Kasumi-1 (cell line): ENCODE data around the gene STK32C.
"Not testable (repeated sequence)": the region's sequence is repeated elsewhere in the genome, so short reads cannot be mapped to it uniquely, and the experiment has no call there.

Source experiments
- DNase-seq, 2 experiments: peaks; one replicate each; lab custom pipeline; 2025; lab: John Stamatoyannopoulos, UW

The STK32C gene

DNA sequence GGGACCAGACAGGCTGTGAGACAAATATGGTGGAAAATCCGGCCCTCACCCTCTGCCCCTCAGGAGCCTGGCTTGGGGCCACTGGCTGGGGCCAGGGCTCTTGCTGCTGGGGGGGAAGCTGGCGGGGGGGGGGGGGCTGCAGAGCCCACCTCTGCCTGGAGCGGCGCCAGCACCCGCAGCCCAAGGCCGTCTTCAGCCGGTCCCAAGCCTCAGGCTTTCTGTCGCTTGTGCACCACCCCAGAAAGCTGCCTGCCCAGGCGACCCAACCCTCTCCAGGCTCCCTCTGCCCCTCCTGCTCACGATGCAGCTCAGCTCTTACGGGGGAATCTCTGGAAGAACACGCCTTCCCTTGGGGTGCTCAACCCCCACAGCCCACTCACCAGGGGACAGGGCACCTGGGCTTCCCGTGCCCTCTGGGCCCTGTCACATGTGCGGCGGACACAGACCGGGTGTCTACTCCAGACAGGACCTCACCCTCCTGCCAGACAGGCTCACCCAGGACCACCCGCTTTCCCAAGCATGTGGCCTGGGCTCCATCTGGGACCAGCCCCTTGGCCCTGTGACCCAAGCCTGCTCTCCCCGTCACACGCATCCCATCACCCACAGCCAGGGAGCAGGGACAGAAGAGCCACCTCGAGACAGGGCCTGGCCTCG, 77.1 kb downstream of the STK32C start:
- DNase-seq, result no peak

DNA sequence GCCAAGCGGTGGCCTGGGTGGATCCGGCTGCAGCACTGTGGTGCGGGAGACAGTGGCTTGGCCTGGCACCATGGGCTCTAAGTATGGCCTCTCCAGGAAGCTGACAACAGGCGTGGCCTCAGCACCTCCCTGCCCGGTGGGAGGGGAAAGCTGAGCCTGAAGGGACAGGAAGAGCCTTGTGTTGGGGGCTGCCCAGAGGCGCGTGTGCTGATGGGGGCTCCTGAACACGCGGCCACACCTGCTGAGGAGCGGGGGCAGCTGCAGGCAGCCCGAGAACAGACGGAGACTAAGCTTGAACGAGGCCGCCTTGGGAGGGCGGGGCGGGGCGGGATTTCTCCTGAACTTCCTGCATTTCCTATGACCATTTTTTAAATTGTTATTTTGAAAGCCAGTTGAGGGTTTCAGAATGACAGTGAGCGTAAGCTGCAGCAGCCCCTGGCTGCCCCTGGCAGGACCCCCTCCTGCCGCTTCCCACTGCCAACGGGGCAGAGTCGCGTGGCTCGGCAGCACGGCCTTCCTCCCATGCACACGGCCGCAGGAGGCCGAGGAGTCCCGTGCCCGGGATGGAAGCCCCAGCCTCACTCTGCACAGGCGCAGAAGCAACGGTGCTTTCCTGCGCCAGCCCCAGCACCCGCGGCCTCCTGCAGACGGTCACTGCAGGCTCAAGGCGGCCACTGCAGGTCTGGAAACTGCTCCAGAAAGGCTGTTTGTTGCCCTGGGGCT, 77.8 kb downstream of the STK32C start:
- no peak for DNase-seq

DNA sequence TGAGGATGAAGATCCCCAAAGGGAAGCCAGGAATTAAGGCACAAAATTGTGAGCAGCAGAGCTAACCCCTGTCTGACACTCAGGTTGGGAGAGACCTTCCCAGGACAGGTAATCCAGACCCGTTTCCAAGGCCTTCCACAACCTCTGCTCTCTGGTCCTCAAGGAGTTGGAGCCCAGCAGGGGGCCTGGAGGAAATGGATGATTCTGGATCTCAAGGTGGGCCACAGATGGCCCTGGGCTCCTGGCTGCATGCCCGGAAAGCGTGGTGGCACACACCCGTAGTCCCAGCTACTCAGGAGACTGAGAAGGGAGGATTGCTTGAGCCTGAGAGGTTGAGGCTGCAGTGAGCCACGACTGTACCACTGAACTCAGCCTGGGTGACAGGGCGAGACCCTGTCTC, 78.7 kb downstream of the STK32C start:
- no peak for DNase-seq

DNA sequence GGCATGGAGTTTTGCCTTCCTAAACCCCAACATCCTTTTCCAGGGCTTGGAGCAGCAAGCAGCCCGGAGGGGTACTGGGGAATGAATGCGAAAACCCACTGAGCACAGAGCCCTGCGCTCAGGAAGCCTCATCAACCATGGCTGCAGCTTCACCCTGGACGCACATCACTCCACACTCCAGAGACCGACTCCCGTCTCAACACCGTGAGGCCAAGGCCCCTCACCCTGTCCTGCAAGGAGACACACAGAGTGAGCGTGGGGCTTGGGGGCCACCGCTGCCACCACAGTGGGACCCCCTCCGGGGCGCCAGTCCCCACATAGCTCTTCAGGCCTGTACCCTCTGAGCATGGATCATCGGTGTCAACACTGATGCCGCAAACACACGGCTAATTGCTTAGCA, 79.1 kb downstream of the STK32C start:
- DNase-seq, result no peak

DNA sequence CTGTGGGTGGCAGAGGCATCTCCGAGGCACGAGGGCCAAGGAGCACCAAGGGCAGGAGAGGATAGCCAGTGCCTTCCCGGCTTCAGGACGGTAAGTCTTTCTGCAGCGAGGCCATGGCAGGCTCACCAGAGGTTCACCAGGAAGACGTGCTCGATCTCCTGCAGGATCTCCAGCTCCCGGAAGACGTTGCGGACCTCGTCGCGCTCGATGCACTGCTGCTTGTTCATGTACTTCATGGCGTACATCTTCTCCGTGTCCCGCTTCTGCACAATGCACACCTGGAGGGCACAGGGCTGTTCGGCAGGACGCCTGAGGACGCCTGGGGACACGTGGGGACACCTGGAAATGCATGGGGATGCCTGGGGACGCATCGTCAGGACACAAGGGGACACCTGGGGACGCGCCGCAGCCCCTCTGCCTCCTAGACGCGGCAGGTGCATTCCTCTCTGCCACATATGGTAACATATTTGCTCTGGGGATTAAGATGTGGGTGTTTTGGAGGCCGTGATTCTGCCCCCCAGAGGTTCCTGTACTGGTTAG, 79.8 kb downstream of the STK32C start:
- no peak for DNase-seq

DNA sequence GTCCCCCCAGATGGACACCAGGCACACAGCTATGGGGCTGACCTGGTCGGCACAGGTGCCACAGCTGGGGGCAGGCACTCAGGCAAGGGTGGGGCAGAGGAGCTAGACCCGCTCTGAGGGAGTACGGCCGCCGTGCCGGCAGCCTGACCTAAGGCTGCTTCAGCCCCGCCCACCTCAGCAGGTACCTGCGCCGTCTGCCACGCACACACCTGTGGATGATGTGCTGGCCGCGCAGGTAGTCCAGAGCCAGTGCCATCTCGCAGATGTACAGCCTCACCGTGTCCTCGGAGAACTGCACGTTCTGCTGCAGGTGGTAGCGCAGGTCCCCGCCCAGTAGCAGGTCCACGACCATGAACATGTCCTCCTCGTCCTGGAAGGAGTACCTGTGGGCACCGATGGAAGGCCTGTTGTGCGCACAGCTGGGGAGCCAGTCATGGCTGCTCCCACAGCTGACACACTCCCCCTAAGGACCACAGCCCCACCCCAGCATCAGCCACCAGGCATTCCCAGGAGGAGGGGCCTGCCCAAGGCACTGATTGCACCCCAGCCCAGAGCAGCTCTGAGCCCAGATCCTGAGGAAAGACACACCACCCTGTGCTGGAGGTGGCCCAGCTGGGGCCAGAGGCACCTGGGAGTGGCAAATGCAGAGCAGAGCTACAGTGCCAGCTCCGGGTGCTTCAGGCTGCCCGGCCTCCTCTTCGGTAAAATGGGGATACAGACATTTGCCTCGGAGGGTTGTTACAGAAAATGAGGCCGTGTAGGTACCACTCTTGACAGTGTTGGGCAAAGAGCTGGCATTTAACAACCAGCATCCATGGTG, 81.0 kb downstream of the STK32C start:
- no peak for DNase-seq

DNA sequence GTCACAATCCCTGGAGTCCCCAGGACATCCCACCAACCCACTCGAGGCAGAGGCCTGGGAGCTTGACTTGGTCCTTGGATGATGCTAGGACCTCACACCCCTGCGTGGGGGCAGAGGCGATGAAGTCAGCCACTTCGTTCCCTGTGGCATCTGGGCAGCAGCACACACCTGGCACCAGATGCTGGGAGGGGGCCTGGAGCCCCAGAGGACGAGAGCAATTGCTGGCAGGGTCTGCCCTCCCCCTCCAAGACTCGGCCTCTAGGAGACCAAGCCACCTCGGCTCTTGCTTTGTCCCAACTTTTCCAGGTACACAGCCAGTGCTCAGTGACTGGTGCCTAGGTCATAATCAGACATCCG, 81.9 kb downstream of the STK32C start:
- DNase-seq, result no peak

DNA sequence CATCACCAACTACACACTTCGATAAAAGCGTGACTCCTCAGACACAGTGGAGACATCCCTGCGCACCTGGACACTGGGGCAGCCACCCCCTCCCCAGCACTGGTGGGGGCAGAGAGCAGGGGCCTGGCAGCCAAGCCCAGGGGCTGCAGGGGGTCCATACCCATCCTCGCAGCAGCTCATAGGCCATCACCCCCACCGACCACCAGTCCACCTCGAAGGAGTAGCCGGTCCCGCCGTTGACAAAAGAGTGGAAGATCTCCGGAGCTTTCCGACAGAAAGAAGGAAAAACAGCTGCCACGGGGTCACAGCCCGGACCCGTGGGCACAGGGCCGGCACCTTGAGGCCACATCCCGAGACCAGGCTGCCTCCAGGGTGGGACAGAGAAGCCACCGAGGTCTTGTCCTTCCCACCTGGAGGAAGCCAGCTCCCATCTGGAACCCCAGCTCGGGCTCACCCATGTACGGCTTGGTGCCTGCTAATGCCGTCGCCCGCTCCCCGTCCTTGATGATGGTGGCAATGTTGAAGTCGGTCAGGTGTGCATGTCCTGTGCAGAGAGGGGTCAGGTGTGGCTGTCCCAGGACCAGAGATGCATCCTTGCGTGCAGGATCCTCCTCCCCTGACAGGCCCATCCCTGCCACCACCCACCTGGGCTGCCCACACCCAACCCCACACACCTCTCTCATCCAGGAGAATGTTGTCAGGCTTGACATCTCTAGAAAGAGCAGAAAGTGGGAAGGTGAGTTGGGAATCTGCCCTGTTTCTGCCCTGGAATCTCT, 82.5 kb downstream of the STK32C start:
- no peak for DNase-seq

DNA sequence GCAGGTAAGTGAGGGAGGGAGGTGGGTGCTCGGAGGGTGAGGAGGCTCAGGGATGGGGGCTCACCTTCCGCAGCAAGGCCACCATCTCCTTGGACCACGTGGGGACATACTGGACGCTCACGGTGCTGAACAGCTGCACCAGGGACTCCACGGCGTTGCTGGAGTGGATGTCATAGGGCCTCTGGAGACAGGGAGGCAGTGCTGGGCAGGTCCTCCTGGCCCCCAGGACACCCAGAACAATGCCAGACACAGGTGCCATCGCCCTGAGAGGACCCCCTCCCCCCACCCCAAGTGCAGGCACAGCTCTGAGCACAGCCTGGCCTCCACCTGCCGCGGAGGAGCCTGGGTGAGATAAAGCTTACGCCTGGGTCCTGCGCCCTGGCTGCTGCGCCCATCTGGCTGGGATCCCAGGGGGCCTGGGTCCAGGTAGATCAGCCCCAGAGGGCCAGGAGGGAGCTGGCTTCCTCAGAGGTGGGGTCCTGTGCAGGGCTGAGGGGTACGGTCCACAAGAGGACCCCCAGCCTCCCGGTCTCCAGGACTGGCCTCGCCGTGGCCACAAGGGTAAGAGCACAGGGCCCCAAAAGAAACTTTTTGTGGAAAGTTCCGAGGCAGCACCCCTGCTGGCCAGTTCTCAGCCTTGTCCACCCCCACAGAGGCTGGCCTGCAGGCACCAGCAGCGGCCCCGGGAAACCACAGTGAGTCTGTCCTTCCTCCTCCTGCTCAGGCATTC, 83.2 kb downstream of the STK32C start:
- no peak for DNase-seq

DNA sequence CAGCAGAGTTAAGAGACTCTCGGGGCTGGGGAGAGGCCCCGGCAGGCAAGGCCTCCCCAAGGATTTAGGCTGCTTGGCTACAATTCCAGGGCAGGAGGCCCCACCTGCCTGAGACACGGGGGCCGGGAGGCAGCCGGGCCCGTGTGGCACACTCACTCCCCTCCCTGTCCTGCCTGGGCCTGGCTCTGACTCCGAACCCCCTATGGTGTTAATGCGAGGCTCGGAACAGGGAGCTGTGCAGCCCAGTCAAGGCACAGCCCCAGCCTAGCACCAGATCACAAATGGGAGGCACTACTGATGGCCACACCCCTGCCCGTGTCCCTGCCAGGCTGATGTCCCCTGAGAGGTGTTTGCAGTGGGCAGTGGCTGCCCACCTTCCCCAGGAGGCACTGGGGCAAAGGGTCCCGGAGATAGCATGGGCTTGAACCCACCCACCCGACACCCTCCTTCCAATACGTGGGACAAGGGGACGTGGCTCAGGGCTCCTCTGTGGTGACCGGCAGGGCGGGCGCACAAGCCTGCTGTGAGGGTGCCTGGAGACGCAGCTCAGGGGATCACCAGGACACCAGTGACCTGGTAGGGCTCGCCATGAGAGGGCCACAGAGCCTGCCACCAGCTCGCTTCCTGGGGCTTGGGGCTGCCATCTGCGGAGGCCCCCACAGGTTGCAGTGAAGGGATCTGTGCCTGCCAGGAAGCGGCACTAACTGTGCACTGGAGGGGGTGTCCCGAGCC, 84.0 kb downstream of the STK32C start:
- no peak for DNase-seq

DNA sequence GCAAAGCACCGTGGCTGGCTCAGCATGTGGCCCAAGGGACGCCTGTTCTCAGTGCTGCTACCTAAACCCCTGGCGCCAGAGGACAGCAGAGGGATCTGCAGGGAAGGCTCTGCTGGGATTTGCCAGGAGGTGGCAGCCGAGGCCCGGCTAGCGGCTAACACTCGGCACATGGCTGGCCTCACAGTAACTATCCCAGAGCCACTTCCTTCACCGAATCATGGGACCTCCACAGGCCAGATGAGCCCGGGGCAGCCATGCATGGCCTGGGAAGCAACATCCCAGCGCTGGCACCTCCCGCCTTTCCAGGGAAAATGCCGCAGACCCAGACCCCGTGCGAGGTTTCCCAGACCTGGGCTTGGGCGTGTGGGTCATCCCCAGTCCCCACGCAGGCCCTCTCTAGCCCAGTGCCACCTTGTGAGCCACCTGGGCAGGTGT, 84.6 kb downstream of the STK32C start:
- DNase-seq, result peak; percentile 97 to 98

DNA sequence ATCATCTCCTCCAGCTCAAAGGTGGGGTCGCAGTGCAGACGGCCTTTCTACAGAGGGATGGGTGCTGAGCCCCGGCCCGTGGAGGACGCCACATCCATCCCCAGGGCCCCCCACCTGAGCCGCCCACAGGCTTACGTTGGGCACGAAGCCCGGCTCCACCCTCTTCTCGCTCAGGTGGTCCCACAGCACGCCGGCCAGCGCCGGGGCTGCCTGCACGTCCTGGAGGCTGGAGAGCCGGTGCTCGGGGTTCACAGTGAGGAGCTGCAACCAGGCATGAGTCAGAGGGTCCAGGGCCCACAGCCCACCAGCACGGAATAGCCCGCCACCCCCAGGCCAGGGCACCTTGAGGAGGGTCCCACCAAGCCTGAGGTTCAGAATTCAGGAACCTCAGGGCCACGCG, 85.0 kb downstream of the STK32C start:
- DNase-seq, result no peak

DNA sequence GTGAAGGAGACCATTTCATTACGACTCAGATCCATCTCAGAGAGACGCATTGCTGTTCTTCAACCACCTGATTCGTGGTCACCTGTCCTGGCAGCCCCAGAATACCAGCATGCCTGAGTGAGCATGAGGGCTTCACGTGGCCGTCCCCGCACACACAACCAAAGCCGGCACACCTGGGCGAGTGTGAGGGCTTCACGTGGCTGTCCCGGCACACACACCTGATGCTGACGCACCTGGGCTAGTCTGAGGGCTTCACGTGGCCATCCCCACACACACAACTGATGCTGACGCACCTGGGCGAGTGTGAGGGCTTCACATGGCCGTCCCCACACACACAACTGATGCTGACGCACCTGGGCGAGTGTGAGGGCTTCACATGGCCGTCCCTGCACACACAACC, 86.8 kb downstream of the STK32C start:
- not testable (repeated sequence) for DNase-seq

DNA sequence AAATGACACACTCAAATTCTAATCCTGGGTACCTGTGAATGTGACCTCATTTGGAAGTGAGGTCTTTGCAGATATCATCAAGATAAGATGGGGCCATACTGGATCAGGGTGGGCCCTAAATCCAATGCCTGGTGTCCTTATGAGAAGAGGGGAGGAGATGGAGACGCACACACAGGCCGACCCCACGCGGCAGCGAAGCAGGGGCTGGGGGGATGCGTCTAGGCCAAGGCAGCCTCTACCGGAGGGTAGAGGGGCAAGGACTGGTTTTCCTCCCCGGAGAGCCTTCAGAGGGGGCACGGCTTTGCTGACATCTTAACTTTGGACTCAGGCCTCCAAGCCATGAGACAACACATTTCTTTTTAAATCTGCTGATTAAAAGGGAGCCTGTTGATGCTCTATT, 87.7 kb downstream of the STK32C start:
- DNase-seq, result no peak

DNA sequence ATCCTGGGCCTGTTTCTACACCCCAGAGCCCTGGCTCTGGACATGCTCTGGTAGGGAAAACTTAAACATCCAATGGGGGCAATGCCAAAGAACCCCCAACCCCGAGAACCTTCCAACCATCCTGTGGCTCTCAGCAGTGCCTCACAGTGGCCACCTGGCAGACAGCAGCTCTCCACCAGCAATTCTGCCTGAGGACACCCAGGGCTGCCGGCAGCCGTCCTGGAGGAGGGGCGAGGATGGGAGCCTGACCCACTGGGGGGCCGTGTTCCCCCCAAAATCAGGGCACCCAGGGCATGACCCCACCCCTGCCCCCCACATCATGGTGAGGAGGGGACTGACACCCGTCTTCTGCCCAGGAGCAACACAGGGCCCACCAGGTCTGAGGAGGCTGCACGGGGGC, 88.3 kb downstream of the STK32C start:
- DNase-seq, result no peak

DNA sequence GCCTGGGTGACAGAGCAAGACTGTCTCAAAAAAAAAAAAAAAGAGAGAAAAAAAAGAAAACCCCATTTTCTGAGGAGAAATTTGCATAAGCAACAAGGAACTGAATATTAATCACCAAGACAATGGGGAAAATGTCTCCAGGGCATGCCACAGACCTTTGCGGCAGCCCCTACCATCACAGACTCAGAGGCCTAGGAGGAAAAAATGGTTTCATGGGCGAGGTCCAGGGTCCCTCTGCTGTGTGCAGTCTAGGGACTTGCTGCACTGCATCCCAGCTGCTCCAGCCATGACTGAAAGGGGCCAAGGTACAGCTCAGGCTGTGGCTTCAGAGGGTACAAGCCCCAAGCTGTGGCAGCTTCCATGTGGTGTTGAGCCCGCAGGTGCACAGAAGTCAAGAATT, 91.3 kb downstream of the STK32C start:
- DNase-seq, result not testable (repeated sequence)

DNA sequence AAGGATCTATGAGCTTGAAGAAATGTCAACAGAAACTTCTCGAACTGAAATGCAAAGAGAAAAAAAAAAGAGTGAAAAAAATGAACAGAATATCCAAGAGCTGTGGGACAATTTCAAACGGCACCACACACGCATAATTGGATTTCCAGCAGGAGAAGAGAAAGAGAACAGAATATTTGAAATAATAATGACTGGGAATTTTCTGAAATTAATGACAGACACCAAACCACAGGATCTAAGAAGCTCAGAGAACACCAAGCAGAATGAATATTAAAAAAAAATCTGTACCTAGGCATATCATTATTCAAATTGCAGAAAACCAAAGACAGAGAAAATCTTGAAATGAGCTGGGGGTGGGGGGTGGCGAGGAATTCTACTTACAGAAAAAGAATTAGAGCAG, 93.8 kb downstream of the STK32C start:
- DNase-seq, result no peak

DNA sequence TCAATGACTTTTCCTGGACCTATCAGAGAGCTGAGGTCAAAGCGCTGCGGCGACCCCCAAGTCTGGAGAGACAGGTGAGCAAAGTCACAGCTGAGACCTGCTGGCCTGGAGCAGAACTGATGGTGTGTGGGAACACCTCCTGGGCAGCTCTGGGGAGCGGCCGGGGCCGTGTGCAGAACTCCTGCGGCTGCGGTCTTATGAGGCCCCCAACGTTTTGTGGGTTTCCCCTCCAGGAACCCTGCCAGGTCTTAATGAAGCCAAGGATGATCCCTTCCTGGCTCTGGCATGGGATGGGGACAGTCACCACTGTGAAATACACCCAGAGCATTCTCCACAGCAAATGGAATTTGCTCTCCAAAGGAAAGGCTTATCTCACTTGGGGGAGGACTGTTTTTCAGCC, 94.9 kb downstream of the STK32C start:
- no peak for DNase-seq

DNA sequence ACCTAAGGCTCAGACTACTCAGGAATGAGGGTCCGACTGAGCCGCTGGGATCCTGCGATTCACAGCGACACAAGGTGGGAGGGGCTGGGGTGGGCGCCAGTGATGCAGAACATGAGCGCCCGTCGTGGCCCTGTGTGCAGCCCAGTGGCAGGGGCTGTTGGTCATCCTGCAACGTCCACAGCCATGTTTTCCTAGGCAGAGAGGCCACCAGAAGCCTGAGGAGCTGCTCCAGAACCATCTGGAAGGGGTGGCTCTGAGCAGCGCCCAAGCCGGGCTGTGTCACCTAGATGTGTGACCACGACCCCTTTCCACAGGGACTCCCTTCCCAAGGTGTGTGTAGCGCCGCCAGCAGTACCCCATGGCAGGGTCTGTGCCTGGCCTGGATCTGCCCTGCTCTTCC, 96.5 kb downstream of the STK32C start:
- no peak for DNase-seq

DNA sequence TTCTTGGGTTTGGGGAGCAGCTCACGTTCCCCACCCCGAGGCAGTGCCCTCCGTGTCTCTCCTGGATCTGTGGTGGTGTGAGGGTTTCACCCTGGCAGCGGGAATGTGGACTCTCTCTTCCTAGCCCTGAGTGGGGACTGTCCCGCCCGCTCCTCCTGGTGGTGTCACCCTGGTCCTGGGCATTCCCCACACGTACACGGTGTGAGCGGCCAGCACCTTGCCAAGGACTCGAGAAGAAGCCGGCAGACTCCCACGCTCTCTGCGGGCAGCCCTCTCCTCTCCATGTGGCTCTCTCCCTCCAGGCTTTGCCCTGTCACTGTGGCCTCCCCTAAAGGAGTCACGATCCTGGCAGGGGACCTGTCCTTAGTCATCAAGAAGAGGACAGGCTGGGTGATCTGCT, 97.0 kb downstream of the STK32C start:
- no peak for DNase-seq
